ENCODE data around the gene NTRK3. TPM values are rescaled to one million over a fixed set of nuclear protein-coding genes. Genes with fewer than 3 reads are reported as not detected.

The NTRK3 gene
- total and polyA plus RNA-seq, 2 of the 13 experiments (the other 11 are each of a cell fraction or from before 2014, with no cell fraction given), result not detected

DNA sequence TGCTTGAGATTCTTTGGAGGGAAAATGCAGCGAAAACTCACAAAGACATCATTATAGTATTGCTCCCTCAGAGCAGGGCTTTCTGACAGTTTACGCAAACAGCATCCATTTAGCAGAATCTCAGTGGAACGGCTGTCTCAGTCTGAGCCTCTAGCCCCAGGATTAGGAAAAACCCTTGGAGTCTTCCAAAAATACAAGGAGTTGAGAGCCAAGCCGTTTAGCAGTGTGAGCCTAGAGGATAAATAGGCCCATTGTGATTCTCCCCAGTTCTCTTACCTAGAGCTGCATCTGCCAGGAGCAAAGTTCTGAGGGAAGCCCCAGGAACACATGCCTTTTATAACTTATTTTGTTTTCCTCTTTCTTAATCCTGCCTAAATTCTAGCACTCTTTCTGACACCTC is 359.6 kb downstream of the NTRK3 start:
- no peaks in the 10 kb centered on the region for H3K36me3 ChIP-seq (replicated peaks in 1 of 2; ENCODE audit: control insufficient read depth in 1 of 2, insufficient read depth in 2 of 2, low read length in 2 of 2)
- H3K4me1 ChIP-seq (ENCODE audit: insufficient read depth, low read length), result no peaks in the 10 kb centered on the region
- no peak for FAIRE-seq
- DNase-seq (ENCODE audit: low spot score), result no peak
- in situ Hi-C loops (cut with HindIII; ENCODE audit: extremely low pct_ligation_motif_present, low pct_unique_long_range_greater_than_20kb) (no loop called here), intact Hi-C loops (cut with micrococcal nuclease; ENCODE audit: unreplicated experiment) (no loop called here)
- H3K27me3 ChIP-seq (ENCODE audit: control insufficient read depth in 1 of 2, insufficient read depth in 2 of 2, low read length in 2 of 2), result no peaks in the 10 kb centered on the region
- TF ChIP-seq ZNF501 (CRISPR knock-in tag; IDR thresholded peaks at IDR 0.05), result no peak
- TF ChIP-seq ZNF709 (CRISPR knock-in tag; IDR thresholded peaks at IDR 0.05), result no peak
- TF ChIP-seq DNMT1 (CRISPR knock-in tag; IDR thresholded peaks at IDR 0.05), result no peak
- no peak for TF ChIP-seq SRSF4 (IDR thresholded peaks at IDR 0.05; ENCODE audit: low read depth, low read length, poor library complexity, severe bottlenecking)
- no peak for TF ChIP-seq FOXK2 (IDR thresholded peaks at IDR 0.05)
- TF ChIP-seq RFX1 (IDR thresholded peaks at IDR 0.05), result no peak
- TF ChIP-seq ZNF598 (CRISPR knock-in tag; IDR thresholded peaks at IDR 0.05; ENCODE audit: borderline replicate concordance), result no peak
- TF ChIP-seq ZNF432 (CRISPR knock-in tag; IDR thresholded peaks at IDR 0.05; ENCODE audit: borderline replicate concordance), result no peak
- no peak for TF ChIP-seq EED (CRISPR knock-in tag; IDR thresholded peaks at IDR 0.05)
- TF ChIP-seq PCBP2 (optimal IDR thresholded peaks at IDR 0.05; ENCODE audit: low read depth, low read length, poor library complexity, severe bottlenecking), result no peak
- TF ChIP-seq, protein P1, sequence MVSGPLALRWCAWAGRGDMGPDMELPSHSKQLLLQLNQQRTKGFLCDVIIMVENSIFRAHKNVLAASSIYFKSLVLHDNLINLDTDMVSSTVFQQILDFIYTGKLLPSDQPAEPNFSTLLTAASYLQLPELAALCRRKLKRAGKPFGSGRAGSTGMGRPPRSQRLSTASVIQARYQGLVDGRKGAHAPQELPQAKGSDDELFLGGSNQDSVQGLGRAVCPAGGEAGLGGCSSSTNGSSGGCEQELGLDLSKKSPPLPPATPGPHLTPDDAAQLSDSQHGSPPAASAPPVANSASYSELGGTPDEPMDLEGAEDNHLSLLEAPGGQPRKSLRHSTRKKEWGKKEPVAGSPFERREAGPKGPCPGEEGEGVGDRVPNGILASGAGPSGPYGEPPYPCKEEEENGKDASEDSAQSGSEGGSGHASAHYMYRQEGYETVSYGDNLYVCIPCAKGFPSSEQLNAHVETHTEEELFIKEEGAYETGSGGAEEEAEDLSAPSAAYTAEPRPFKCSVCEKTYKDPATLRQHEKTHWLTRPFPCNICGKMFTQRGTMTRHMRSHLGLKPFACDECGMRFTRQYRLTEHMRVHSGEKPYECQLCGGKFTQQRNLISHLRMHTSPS (CRISPR knock-in tag; IDR thresholded peaks at IDR 0.05; ENCODE audit: low read depth), result no peak
- no peaks in the 10 kb centered on the region for H4K20me1 ChIP-seq (ENCODE audit: insufficient read depth, low read length)
- no peaks in the 10 kb centered on the region for H3K79me2 ChIP-seq (ENCODE audit: insufficient read depth, low read length)
- no peak overlapping the region for H2AFZ ChIP-seq (ENCODE audit: low read length)
- WGBS (ENCODE audit: low lambda C conversion rate), result 36% methylated on average over 3 of the region's 4 CpGs
- peaks cover 68% of the 10 kb centered on the region for H3K9me3 ChIP-seq (ENCODE audit: low read length)
- BruUV-seq (replicated peaks), result no TSS peak
- no peak overlapping the region for H3K4me2 ChIP-seq (ENCODE audit: low read depth, low read length)
- ATAC-seq, result no peak
- H3K4me3 ChIP-seq (replicated peaks in 1 of 3; ENCODE audit: insufficient read depth in 1 of 3, low read depth in 2 of 3, low read length in 3 of 3), result no peak overlapping the region
- H3K9ac ChIP-seq (ENCODE audit: insufficient read depth, low read depth, low read length), result no peak overlapping the region
- CTCF ChIA-PET (ENCODE audit: low intra/inter-chr PET ratio, low total read pairs), result no interaction called here
- no peak overlapping the region for H3K27ac ChIP-seq (ENCODE audit: extremely low read length, insufficient read depth, low read length)
- POLR2A ChIA-PET, result no interaction called here
